ENCODE data around the gene SUN2. TPM values are rescaled to one million over a fixed set of nuclear protein-coding genes. Genes with fewer than 3 reads are reported as not detected.

SUN2 gene
- total RNA-seq, 6 experiments from 2014 or later: 104 to 174 (median 144) TPM

GRCh38 chr22:38776086-38776485 lies 20.3 kb upstream of the SUN2 start:
- no peak for DNase-seq
- WGBS (ENCODE audit: insufficient coverage, low coverage, low lambda C conversion rate, missing lambda C conversion rate): 54% methylated on average over 5 of the region's 6 CpGs
- H3K9me3 ChIP-seq: no peaks in the 10 kb centered on the region
- H3K4me1 ChIP-seq: no peaks in the 10 kb centered on the region
- ATAC-seq: peak in 1 of 4 donors; percentile 14
- TF ChIP-seq CTCF (IDR thresholded peaks at IDR 0.05) (no peak), POLR2A (IDR thresholded peaks at IDR 0.05) (no peak)
- H3K36me3 ChIP-seq: no peaks in the 10 kb centered on the region
- intact Hi-C loops (cut with DNase I): no loop called here
- no peak overlapping the region for H3K4me3 ChIP-seq
- no peaks in the 10 kb centered on the region for H3K27me3 ChIP-seq
- no peak overlapping the region for H3K27ac ChIP-seq

GRCh38 chr22:38775656-38776055 lies 19.9 kb upstream of the SUN2 start:
- Histone ChIP-seq H3K4me1 (no peaks in the 10 kb centered on the region), H3K36me3 (no peaks in the 10 kb centered on the region), H3K9me3 (no peaks in the 10 kb centered on the region), H3K4me3 (no peak overlapping the region), H3K27me3 (no peaks in the 10 kb centered on the region), H3K27ac (no peak overlapping the region)
- TF ChIP-seq CTCF (IDR thresholded peaks at IDR 0.05): no peak
- no peak for TF ChIP-seq POLR2A (IDR thresholded peaks at IDR 0.05)
- peak in 1 of 4 donors; percentile 15 for ATAC-seq
- no peak for DNase-seq
- intact Hi-C loops (cut with DNase I): no loop called here
- WGBS (ENCODE audit: insufficient coverage, low coverage, low lambda C conversion rate, missing lambda C conversion rate): 70% methylated on average over 6 of the region's 13 CpGs

- Histone ChIP-seq H3K9me3 (no peaks in the 10 kb centered on the region), H3K4me1 (no peaks in the 10 kb centered on the region), H3K4me3 (no peak overlapping the region), H3K27me3 (no peaks in the 10 kb centered on the region), H3K36me3 (no peaks in the 10 kb centered on the region), H3K27ac (no peak overlapping the region)
- no peak for ATAC-seq
- no peak for DNase-seq
- no peak for TF ChIP-seq CTCF (IDR thresholded peaks at IDR 0.05)
- no peak for TF ChIP-seq POLR2A (IDR thresholded peaks at IDR 0.05)
- WGBS (ENCODE audit: insufficient coverage, low coverage, low lambda C conversion rate, missing lambda C conversion rate): 49% methylated on average over 6 of the region's 11 CpGs
- intact Hi-C loops (cut with DNase I): no loop called here
These were observed 18.8 kb upstream of the SUN2 start for GRCh38 chr22:38774496-38775166.

GRCh38 chr22:38773363-38773946 lies 17.7 kb upstream of the SUN2 start:
- H3K9me3 ChIP-seq: no peaks in the 10 kb centered on the region
- DNase-seq (no peak), ATAC-seq (no peak)
- no peaks in the 10 kb centered on the region for H3K4me1 ChIP-seq
- no peak overlapping the region for H3K4me3 ChIP-seq
- intact Hi-C loops (cut with DNase I): no loop called here
- no peak for TF ChIP-seq CTCF (IDR thresholded peaks at IDR 0.05)
- TF ChIP-seq POLR2A (IDR thresholded peaks at IDR 0.05): no peak
- H3K36me3 ChIP-seq: no peaks in the 10 kb centered on the region
- H3K27ac ChIP-seq: no peak overlapping the region
- H3K27me3 ChIP-seq: no peaks in the 10 kb centered on the region
- WGBS (ENCODE audit: insufficient coverage, low coverage, low lambda C conversion rate, missing lambda C conversion rate): 80% methylated on average over 4 of the region's 4 CpGs

Measured in right lobe of liver (tissue), 6 donors.